ENCODE results near the gene PLA2G4B.

PLA2G4B gene

GRCh38 chr15:41896566-41896965, 57.9 kb downstream of the PLA2G4B start:
- Histone ChIP-seq H4K20me1 (ENCODE audit: insufficient read depth) (no peaks in the 10 kb centered on the region), H3K27ac (no peak overlapping the region), H3K4me1 (ENCODE audit: low read depth, poor library complexity, severe bottlenecking) (no peaks in the 10 kb centered on the region), H3K9ac (no peak overlapping the region), H3K4me2 (no peak overlapping the region), H2AFZ (ENCODE audit: low read depth) (no peak overlapping the region), H3K4me3 (IDR thresholded peaks at IDR 0.05; ENCODE audit: insufficient read depth, low read depth, low read length) (no peak overlapping the region), H3K27me3 (ENCODE audit: insufficient read depth, low read depth) (no peaks in the 10 kb centered on the region), H3K36me3 (ENCODE audit: insufficient read depth) (no peaks in the 10 kb centered on the region), H3K79me2 (ENCODE audit: insufficient read depth, low read depth) (no peaks in the 10 kb centered on the region)
- TF ChIP-seq CTCF (conservative IDR thresholded peaks at IDR 0.05; ENCODE audit: low read depth, low read length) = no peak

GRCh38 chr15:41897363-41897799, 58.7 kb downstream of the PLA2G4B start:
- H3K9ac ChIP-seq = no peak overlapping the region
- no peak overlapping the region for H3K4me2 ChIP-seq
- H2AFZ ChIP-seq (ENCODE audit: low read depth) = no peak overlapping the region
- no peak for TF ChIP-seq CTCF (conservative IDR thresholded peaks at IDR 0.05; ENCODE audit: low read depth, low read length)
- no peaks in the 10 kb centered on the region for H4K20me1 ChIP-seq (ENCODE audit: insufficient read depth)
- H3K27ac ChIP-seq = no peak overlapping the region
- H3K4me1 ChIP-seq (ENCODE audit: low read depth, poor library complexity, severe bottlenecking) = no peaks in the 10 kb centered on the region
- no peaks in the 10 kb centered on the region for H3K27me3 ChIP-seq (ENCODE audit: insufficient read depth, low read depth)
- H3K79me2 ChIP-seq (ENCODE audit: insufficient read depth, low read depth) = no peaks in the 10 kb centered on the region
- H3K4me3 ChIP-seq (IDR thresholded peaks at IDR 0.05; ENCODE audit: insufficient read depth, low read depth, low read length) = no peak overlapping the region
- H3K36me3 ChIP-seq (ENCODE audit: insufficient read depth) = no peaks in the 10 kb centered on the region
